ENCODE results near the gene CALR.
"Not testable (repeated sequence)": the region's sequence is repeated elsewhere in the genome, so short reads cannot be mapped to it uniquely, and the experiment has no call there.

Gene CALR

DNA sequence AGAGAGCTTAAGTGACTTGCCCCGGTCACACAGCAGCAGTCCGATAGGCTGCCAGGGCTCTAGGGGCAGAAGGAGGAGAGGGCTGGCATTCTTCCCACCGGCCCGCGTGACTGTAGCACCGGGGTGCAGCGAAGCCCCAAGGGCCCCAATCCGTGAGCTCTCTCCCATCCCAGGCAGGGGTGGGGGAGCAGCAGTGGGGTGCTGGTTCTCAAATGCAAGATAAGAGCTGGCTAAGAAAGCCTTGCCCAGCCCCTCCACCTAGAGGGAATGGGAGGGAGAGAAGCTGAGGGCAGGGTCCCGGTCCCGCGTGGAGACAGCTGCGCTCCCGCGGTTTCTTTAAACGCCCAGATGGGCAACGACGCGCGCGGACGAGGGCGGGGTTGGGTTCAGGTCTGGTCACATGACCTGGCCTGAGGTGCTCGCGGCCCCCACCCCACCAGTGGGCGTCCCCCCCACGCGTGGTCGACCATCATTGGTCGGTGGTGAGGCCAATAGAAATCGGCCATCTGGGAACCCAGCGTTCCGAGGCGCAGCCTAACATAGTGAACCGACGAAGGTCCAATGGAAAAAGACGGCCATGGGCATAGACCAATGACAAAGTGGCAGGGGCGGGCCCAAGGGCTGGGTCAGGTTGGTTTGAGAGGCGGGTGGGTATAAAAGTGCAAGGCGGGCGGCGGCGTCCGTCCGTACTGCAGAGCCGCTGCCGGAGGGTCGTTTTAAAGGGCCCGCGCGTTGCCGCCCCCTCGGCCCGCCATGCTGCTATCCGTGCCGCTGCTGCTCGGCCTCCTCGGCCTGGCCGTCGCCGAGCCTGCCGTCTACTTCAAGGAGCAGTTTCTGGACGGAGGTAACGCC lies at the start of gene CALR:
TSS of gene CALR (plus strand) at position 683 of the 852 bp plus-strand sequence. CDS start at position 754, 71 bp downstream.
- peak; percentile 93 to 98 (median 97) for DNase-seq (ENCODE audit: low read depth in 2 of 3, low spot score in 2 of 3)

DNA sequence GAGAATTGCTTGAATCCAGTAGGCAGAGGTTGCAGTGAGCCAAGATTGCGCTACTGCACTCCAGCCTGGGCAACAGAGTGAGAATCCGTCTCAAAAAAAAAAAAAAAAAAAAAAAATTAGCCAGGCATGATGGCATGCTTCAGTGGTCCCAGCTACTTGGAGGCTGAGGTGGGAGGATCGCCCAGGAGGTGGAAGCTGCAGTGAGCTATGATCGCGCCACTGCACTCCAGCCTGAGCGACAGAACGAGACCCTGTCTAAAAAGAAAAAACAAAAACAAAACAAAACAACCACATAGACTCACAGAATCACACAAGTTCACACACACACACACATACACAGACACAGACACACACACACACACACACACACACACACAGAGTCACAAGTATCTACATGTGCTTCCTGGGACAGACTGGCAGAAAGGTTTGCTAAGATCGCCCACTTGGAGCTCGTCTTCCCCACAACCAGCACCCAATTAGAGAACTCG lies 48.1 kb upstream of the CALR start:
- not testable (repeated sequence) for DNase-seq (ENCODE audit: low read depth in 2 of 3, low spot score in 2 of 3)

DNA sequence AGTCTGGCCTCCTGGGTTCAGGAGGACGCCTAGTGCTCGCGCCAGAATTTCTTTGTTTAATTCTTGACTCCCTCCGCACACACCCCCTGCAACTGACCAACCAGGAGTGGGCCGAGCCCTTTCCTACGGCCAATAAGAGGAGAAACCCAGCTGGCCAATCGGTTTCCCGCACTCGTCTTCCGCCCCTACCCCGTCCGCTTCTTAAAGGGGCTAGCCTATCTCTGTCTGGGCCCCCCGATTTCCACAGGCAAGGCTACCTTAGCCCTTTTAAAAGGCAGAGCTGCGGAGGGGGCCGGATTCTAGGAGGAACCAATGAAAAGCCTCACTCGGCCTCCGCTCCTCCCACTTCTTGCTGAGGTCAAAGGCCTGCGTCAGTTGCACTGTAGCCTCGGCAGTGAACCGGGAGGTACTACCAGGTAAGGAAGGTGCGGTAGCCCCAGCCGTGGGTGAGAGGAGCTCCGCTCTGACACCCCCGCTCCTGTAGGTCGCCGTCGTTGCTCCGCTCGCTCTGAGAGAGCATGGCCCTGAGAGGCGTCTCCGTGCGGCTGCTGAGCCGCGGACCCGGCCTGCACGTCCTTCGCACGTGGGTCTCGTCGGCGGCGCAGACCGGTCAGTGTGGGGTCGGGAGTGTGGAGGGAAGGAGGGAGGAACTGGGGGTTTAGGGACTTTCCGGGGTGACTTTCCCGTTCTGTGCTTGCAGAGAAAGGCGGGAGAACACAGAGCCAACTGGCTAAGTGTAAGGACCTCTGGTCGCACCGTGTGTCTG lies 47.4 kb upstream of the CALR start, which contains the start of gene GCDH:
TSS of gene GCDH (plus strand) at position 374 of the 766 bp plus-strand sequence. CDS start at position 519, 145 bp downstream.
- peak; percentile 69 to 92 (median 85) for DNase-seq (ENCODE audit: low read depth in 2 of 3, low spot score in 2 of 3)

DNA sequence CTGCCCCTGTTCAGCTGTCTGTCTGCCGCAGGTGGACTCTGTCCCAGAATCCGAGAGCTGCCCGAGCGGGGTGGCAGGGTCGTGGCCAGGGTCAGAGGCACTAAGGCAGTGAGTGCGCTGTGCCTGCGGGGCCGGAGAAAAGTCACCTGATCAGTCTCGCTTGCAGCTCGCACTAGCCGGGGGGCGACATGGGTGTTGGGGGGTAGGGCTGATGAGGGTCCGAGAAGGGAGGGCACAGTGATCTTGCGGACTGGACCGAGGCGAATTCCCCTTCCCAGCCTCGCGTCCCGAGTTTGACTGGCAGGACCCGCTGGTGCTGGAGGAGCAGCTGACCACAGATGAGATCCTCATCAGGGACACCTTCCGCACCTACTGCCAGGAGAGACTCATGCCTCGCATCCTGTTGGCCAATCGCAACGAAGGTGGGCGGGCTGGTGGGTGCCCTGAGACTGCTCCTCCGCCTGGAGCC lies 46.8 kb upstream of the CALR start:
- DNase-seq (ENCODE audit: low read depth in 2 of 3, low spot score in 2 of 3), result no peak

DNA sequence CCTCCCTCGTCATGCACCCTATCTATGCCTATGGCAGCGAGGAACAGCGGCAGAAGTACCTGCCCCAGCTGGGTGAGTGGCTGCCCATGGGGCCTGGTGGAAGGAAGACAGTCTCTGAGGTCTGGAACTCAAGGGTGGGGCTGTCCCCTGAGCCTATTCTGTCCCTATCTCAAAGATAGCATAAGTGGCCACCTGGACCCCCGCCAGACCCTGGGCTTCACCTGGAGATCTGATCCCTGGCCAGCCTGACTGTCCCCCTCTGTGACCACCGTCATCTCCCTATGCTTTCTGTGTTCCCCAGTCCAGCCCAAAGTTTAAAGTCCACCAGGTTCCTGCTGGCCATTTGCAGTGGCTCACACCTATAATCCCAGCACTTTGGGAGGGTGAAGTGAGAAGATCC lies 44.8 kb upstream of the CALR start:
- DNase-seq (ENCODE audit: low read depth in 2 of 3, low spot score in 2 of 3), result no peak

DNA sequence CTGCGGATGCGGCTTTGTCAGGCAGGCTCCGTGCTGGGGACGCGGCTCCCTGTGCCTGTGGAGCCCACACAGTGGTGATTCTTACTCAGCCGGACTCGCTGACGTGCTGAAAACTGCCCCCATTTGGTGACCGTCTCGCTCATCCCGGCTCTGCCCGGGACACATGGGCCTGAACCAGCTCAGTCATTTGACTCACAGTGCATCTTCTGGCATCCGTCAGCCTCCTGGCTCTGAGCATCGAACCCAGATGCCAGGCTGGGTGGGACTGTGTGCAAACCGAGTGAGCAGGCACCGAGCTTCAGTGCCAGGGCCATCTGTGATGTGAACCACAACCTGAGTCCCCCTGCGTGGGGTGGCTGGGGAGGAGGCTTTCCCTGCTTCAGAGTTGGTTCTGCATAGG lies 41.9 kb upstream of the CALR start:
- no peak for DNase-seq (ENCODE audit: low read depth in 2 of 3, low spot score in 2 of 3)

DNA sequence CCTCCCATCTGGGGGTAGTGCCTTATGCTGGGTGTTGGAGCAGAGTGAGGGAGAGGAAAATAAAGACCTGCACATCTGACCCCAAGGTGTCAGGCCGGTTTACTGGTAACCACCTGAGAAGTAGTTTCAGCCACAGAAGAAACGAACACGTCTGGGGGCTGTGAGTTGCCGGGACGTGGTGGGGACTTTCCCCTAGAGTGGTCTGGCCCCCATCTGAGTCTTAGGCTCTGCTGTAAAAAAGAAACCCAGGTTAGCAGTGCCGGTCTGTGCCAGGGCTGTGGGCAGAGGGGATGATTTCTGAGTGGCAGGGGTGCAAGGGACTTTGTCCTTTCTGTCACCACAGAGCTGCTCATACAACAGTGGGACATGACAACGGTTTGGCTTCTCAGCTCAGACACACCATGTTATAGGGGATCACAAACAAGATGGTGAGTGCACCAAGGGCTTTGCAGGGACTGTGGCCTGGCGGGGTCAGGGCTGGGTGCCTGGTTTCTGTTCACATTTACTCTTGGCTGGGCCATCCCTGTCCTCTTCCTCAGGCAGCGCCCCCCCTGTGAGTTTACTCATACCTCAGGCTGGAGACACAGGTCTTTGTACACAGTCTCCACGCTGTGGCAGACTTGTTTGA lies 38.4 kb upstream of the CALR start:
- no peak for DNase-seq (ENCODE audit: low read depth in 2 of 3, low spot score in 2 of 3)

DNA sequence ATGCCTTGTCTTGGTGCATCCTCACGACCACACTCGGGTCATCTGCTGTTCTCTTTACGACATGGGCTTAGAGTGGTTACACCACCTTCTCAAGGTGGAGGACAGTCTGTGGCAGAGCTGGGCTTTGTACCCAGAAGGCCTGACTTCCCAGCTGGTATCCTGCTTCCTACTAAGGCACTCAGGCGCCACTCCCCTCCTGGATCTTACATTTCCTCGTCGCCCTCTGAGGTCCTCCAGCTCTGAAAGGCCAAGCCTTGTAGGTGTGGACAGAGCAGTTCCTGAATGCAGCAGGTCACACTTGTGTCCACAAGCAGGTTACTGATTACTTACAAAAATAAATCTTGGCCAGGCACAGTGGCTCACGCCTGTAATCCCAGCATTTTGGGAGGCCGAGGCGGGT lies 31.2 kb upstream of the CALR start:
- no peak for DNase-seq (ENCODE audit: low read depth in 2 of 3, low spot score in 2 of 3)

DNA sequence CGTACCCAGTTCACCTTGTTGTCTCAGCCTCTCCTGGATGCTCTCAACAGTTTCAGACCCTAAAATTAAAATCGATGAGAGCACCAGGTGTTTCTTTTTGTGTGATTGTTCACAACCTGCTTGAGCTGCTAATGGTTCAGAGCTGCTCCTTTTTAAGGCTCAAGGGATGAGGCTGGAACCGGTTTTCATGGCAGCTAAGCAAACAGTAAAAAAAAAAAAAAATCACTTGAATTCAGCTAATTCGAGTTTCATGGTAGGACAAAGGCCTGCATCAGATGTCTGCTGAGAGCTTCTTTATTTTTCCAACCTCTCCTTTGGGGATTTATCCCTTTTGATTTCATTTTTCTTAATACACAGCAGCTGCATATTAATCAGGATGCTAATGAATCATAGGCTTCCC lies 25.8 kb upstream of the CALR start:
- no peak for DNase-seq (ENCODE audit: low read depth in 2 of 3, low spot score in 2 of 3)

DNA sequence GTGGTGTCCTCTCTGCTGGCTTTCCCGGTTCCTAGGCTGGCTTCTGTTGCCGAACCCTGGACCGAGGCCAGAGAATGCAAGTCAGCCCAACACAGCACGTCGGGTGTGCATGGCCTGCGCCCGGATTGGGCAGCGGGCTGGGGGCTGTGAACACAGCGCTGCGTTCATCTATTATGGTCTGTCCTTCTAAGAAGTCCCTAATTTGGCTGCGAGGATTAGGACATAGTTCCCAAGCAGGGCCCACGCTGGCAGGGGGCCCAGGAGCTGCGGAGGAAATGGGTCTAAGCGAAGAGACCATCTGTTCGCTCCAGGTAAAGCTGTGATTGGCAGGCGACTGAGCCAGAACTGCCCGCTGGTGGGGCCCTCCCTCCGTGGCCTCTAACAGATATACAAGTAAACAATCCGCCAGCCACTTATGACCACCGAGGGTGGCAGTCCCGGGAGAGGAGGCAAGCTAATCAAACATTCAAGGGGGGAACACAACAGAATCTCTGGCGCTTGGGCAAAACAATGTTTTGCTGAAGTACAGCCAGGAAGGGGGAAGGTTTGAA lies 25.3 kb upstream of the CALR start:
- DNase-seq (ENCODE audit: low read depth in 2 of 3, low spot score in 2 of 3), result no peak

DNA sequence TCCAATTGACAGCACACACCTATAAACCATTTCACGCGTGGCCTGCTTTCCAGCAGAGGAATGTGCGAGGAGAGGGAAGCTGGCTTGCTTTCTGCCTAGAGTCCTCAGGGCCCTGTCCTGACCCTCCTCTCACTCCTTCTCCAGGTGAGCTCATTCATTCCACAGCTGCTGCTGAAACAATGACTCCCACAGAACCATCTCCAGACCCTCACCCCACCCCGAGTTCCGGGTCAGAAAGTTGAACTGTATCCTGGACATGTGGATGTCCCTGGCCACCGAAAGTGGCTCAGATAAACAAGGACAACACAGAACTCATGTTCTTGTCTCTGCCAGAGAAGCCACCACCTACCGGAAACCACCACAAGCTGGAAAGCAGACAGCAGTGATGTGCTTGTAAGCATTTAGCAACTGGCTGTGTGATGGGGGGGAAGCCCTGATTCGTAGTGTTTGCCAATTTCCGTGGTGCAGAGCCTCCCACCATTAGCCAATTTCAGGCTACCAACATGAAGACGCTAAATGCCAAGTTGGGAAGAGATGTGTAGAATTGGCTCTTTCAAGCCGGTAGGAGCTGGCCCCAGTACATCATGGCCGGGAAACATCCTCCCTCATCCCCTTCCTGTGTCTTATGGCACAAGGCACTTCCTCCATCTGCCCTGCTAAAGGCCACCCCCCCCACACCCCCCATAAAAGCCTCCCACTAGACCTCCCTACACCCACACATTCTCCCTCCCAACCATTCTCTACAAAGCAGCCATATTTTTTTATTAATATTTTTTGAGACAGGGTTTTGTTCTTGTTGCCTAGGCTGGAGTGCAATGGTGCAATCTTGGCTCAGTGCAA lies 24.3 kb upstream of the CALR start:
- no peak for DNase-seq (ENCODE audit: low read depth in 2 of 3, low spot score in 2 of 3)

DNA sequence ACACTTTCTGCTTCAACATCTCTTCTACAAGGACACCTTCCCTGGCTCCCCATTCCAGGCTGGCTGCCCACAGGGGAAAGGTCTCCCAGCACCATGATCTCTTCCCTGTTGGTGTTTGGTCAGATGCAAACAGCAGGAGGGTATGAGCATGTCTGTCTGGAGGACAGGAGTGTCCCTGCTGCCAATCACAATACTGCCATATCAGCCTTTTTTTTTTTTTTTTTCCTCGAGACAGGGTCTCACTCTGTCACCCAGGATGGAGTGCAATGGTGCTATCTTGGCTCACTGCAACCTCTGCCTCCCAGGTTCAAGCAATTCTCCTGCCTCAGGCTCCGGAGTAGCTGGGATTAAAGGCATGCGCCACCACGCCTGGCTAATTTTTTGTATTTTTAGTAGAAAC lies 22.5 kb upstream of the CALR start:
- DNase-seq (ENCODE audit: low read depth in 2 of 3, low spot score in 2 of 3), result not testable (repeated sequence)

DNA sequence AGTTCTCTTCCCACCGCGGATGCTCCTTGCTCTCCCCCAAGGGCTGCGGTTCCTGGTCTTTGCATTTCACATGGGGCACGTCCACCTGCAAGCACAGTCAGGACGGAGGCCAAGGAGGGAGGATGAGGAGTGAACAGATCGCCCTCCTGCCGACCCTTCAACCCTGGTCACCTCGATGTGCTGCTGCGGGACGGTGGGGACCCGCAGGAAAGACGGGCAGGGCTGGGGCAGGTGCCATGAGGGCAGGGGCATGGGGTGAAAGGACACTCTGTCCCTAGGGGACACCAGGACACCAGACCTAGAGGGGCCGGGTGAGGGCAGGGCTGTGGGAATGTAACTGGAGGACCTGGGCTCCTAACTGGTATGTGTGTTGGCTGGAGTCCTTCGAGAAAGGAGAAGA lies 20.2 kb upstream of the CALR start:
- no peak for DNase-seq (ENCODE audit: low read depth in 2 of 3, low spot score in 2 of 3)

DNA sequence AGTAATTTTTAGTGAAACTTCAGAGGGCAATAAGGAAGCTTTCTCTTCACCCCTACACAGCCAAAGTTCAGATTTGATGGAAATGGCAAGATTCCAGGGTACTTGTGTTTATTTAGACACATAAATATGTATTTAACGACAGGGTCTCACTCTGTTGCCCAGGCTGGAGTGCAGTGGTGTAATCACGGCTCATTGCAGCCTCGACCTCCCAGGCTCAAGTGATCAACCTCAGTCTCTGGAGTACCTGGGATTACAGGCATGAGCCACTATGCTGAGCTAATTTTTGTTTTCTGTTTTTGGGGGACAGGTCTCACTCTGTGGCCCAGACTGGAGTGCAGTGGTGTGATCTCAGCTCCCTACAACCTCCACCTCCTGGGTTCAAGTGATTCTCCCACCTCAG lies 17.4 kb upstream of the CALR start:
- no peak for DNase-seq (ENCODE audit: low read depth in 2 of 3, low spot score in 2 of 3)

DNA sequence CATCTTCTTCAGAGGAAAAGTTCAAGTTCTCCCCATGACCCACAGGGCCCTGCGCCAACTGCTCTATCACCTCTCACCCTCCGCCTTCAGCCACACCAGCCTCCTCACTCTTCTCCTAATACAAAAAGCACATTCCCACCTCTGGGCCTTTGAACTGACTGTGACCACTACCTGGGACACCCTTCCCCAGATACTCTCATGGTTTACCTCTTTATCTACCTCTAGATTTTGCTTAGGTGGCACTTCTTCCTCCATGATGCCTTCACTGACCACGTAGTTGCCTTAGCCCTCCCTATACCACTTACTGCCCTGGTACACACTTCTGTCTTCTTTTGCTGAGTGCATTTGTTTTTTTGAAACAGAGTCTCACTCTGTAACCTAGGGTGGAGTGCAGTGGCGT lies 15.4 kb upstream of the CALR start:
- no peak for DNase-seq (ENCODE audit: low read depth in 2 of 3, low spot score in 2 of 3)

DNA sequence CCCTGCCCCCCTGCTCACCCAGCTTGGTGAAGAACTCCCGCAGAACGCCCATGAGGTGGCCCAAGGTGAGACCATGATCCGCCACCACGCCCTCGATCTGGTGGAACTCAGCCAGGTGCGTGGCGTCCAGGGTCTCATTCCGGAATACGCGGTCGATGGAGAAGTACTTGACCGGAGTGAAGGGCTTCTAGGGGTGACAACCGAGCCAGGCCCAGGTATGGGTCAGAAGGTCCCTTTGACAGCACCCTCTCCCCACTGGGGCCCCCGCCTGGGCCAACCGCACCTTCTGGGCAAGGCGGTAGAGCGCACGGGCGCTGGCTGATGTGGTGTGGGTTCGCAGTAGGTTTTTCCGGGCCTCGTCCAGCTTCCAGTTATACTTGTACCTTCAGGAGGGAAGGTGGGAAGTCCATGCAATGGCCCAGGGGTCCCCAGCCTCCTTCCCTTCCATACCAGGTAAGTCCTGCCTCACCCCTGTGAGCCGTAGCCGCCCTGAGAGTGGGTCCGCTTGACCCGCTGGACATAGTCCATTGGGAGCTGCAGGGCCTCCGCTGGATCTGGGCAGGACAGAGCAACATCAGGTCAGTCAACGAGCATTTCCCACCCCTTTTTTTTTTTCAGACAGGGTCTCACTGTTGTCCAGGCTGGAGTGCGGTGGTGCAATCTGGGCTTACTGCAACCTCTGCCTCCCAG lies 13.6 kb upstream of the CALR start:
- no peak for DNase-seq (ENCODE audit: low read depth in 2 of 3, low spot score in 2 of 3)

DNA sequence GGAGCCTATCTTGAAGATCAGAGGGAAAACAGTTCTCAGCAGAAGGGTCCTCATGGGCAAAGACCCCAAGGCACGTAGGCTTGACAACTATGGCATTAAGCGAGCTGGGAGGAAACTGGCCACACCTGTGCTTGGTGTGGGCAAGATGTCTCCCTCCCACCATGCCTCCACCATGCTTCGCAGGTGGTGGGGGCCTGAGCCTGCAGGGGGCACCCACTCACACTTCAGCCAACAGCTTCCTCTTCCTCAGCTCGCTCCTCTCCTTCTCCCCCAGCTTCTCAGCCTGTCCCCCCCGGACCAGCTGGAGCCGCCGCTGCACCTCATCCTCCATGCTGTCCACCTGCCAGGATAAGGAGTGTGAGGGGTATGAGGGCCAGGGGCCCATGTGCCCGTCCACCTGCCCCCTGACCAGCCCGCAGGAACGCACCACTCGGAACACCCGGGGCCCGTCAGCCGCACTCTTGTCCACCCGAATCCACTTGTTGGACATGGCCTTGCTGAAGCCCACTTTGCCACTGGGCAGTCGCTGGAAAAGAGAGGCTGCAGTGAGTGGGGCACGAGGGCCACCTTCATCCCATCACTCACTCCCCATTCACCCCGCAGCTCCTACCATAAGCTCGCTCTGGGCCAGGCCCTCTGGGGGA lies 8.3 kb upstream of the CALR start:
- no peak for DNase-seq (ENCODE audit: low read depth in 2 of 3, low spot score in 2 of 3)

DNA sequence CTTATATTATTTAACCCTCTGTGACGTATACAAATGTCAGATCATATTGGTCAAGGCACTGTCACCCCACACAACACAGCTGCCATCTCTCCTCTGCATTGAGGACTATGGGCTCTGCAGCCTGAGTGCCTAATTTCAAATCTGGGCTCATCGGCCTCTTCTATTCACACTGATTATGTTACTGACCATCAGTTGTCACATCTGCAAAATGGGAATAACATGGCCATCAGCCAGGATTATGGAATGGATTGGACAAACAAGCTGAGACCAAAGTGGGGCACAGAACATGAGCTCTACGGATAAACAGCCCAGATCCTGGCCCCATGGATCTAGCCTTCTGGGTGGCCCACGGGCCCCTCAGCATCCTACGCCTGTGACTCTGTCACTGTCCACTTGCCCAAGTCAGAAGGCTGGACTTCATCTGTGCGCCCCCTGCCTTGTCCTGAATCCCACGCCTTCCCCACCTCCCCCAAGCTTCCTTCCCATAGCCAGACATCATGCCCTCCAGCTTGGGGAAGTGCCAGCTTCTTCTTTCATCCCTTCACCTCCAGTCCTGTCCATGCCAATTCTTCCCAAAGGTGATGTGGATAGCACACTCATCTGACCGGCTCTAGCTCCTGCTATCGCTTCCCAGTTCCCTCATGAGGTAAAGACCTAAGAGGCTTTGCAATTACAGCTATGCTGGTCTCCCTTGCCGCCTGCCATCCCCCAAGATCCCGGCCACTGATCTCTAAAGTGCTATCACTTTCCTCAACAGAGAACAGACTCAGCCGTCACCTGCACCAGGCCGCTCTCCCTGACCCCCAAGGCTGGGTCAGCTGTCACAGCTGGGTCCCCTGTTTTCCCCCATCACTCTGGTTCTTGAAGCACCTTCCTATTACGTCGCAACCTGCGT lies 5.8 kb upstream of the CALR start:
- no peak for DNase-seq (ENCODE audit: low read depth in 2 of 3, low spot score in 2 of 3)
